Suprapubic skin (tissue), 3 donors: ENCODE measurements around the gene PIM1.

Experiments used
- POLR2A ChIP-seq, 2 donors: fragments of 450-650 bp; IDR thresholded peaks; one replicate each; pipeline ENCODE4 v1.6.1; 2017; ENCODE audit warnings: antibody characterized with exemption in 2 of 2, mild to moderate bottlenecking in 2 of 2, moderate library complexity in 2 of 2
- TF ChIP-seq, protein P1 (sequence below), 2 donors: fragments of 200-600 bp in 1 of 2; fragments of 450-650 bp in 1 of 2; sonication (generic) in 1 of 2; IDR thresholded peaks; one replicate each; pipeline ENCODE4 v1.5.1; 2016 to 2019; ENCODE audit warnings: antibody characterized with exemption in 2 of 2, mild to moderate bottlenecking in 1 of 2, moderate library complexity in 1 of 2

- TF ChIP-seq, protein P1, sequence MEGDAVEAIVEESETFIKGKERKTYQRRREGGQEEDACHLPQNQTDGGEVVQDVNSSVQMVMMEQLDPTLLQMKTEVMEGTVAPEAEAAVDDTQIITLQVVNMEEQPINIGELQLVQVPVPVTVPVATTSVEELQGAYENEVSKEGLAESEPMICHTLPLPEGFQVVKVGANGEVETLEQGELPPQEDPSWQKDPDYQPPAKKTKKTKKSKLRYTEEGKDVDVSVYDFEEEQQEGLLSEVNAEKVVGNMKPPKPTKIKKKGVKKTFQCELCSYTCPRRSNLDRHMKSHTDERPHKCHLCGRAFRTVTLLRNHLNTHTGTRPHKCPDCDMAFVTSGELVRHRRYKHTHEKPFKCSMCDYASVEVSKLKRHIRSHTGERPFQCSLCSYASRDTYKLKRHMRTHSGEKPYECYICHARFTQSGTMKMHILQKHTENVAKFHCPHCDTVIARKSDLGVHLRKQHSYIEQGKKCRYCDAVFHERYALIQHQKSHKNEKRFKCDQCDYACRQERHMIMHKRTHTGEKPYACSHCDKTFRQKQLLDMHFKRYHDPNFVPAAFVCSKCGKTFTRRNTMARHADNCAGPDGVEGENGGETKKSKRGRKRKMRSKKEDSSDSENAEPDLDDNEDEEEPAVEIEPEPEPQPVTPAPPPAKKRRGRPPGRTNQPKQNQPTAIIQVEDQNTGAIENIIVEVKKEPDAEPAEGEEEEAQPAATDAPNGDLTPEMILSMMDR (IDR thresholded peaks at IDR 0.05) = no peak
- TF ChIP-seq POLR2A (IDR thresholded peaks at IDR 0.05) = no peak
Measured at GRCh38 chr6:37209461-37210205, 39.7 kb downstream of the PIM1 start.
